Superior temporal gyrus (tissue), 1 donor: ENCODE measurements around the gene OR52N5.

Source experiments
- DNase-seq: peaks from one replicate; pipeline ENCODE4 v3.0.0-alpha.2; 2016; ENCODE audit errors: extremely low spot score

OR52N5 gene

GRCh38 chr11:5783255-5783654, at the start of gene OR52N5:
TSS of gene OR52N5 (minus strand) at chr11:5783355. CDS start at chr11:5778634, 4,721 bp downstream.
- no peak for DNase-seq

GRCh38 chr11:5831196-5831829, 48.2 kb upstream of the OR52N5 start:
- no peak for DNase-seq

GRCh38 chr11:5818245-5818886, 35.2 kb upstream of the OR52N5 start:
- no peak for DNase-seq

GRCh38 chr11:5815534-5815933, 32.4 kb upstream of the OR52N5 start:
- no peak for DNase-seq

GRCh38 chr11:5809905-5810795, 27.0 kb upstream of the OR52N5 start:
- DNase-seq = no peak

- DNase-seq = no peak
These were observed 26.0 kb upstream of the OR52N5 start for GRCh38 chr11:5809122-5809519.

GRCh38 chr11:5808500-5809121, 25.5 kb upstream of the OR52N5 start, which contains the start of gene OR52N2:
TSS of gene OR52N2 (plus strand) at chr11:5808924. CDS start at chr11:5820336, 11,412 bp downstream.
- DNase-seq = peak; percentile 91

- DNase-seq = no peak
These were observed 24.4 kb upstream of the OR52N5 start for GRCh38 chr11:5807580-5807979.

GRCh38 chr11:5803982-5804381, 20.8 kb upstream of the OR52N5 start:
- DNase-seq = no peak

- no peak for DNase-seq
These were observed 13.4 kb upstream of the OR52N5 start for GRCh38 chr11:5796541-5796940.

GRCh38 chr11:5791165-5791564, 8.0 kb upstream of the OR52N5 start, which contains the start of gene OR52N1:
TSS of gene OR52N1 (minus strand) at chr11:5791265. CDS start at chr11:5788816, 2,449 bp downstream.
- DNase-seq = no peak

- no peak for DNase-seq
These were observed 16.1 kb downstream of the OR52N5 start for GRCh38 chr11:5767056-5767455.

- DNase-seq = no peak
These were observed 29.2 kb downstream of the OR52N5 start, which contains the start of gene OR52N4 for GRCh38 chr11:5753943-5754342. TSS of gene OR52N4 (plus strand) at chr11:5754243. CDS start at chr11:5754741, 498 bp downstream.

- DNase-seq = no peak
These were observed 33.3 kb downstream of the OR52N5 start for GRCh38 chr11:5749836-5750235.

GRCh38 chr11:5746614-5747013, 36.5 kb downstream of the OR52N5 start:
- DNase-seq = no peak

- DNase-seq = no peak
These were observed 44.7 kb downstream of the OR52N5 start for GRCh38 chr11:5738431-5738830.

- no peak for DNase-seq
These were observed 45.3 kb downstream of the OR52N5 start for GRCh38 chr11:5737670-5738392.

- no peak for DNase-seq
These were observed 46.1 kb downstream of the OR52N5 start for GRCh38 chr11:5737091-5737490.

GRCh38 chr11:5736396-5736795, 46.8 kb downstream of the OR52N5 start, which contains the start of gene OR56B1:
TSS of gene OR56B1 (plus strand) at chr11:5736448. CDS start at chr11:5736517, 69 bp downstream.
- DNase-seq = no peak

- DNase-seq = no peak
These were observed 55.5 kb downstream of the OR52N5 start for GRCh38 chr11:5727691-5728090.

- no peak for DNase-seq
These were observed 56.8 kb downstream of the OR52N5 start for GRCh38 chr11:5726351-5726750.
